Measurements from ENCODE around the gene IRF2BPL.

DNA sequence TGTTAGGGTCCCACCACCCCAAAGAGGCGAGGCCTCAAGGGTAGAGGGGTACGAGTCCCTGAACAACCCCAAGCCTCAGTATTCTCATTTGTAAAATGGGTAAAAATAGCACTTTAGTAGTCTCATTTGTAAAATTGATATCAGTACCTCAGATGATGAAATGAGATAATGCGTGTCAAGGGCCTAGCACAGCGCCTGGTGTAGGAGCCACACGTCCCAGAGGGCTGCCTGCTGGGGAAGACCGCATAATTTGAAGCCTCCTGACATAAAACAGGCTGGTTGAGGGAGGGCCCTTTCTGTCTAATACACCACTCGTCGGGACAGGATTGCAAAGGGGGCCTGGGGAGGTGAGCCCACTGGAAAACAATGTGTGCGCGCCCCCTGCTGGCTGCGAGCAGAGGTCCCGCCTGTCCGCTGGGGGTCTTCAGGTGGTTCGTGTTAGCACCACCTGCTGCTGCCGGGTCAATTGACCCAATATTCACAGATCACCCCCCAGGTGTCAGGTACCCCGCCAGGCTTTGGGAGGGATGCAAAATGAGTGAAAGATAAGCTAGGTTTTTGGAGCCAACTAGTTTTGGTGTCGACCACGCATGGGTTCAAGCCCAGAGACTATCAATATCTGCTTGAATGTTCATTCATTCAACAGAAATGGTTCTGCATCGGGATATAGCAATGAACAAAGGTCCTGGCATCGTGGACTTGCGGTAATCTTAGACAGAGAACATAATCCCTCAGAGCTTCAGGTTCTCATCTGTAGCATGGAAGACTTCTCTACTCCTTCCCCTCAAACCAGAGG, 24.7 kb upstream of the IRF2BPL start:
- no peak for TF ChIP-seq TAF1 (IDR thresholded peaks at IDR 0.05; ENCODE audit: low read depth, low read length)
- TF ChIP-seq POLR2AphosphoS5 (IDR thresholded peaks at IDR 0.05; ENCODE audit: low read depth, low read length) = no peak
- TF ChIP-seq POLR2A (IDR thresholded peaks at IDR 0.05; ENCODE audit: low read depth, low read length) = no peak
